Astrocyte (in vitro differentiated cells and primary cell): Measurements from ENCODE around the gene TP73.

ENCODE experiments used
- CTCF ChIP-seq: IDR thresholded peaks from 2 replicates; pipeline ENCODE4 v1.5.1; 2011; ENCODE audit warnings: low read depth, mild to moderate bottlenecking, inconsistent platforms, low read length, moderate library complexity; ENCODE audit not compliant: insufficient read depth
- EZH2 ChIP-seq: IDR thresholded peaks from 2 replicates; pipeline ENCODE4 v1.6.1; 2012; ENCODE audit warnings: mild to moderate bottlenecking, low read length, inconsistent platforms; ENCODE audit not compliant: insufficient read depth

DNA sequence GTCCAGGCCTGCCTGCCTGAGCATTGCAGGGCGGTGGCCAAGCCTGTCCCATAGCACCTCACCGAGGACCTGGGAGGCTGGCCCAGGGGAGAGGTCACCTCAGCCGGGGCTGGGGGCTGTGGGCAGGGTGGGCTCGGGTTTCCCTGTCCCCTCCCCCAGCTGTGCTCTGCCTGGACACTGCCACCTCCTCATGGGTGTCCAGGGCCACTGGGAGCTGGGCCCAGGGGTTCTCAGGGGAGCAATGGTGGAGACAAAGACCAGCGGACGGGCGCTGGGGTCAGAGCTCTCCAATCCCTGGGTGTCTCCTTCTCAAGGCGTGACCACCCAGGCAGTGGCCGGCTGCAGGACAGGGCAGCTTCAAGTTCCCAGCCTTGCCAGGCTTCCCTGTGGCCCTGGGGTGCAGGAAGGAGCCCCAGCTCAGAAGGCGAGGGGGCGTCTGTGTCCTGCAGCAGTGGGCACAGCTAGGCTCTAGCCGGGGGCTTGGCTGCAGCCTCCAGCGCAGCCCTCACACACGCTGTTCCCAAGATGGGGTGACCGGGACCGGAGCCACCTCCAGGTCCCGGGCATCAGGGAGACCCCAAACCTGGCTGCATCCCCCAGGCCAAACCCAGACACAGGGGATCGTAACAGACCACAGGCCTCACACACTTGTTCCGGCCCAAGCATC, 29.0 kb downstream of the TP73 start:
- TF ChIP-seq CTCF (no peak), EZH2 (no peak)
